ENCODE data around the gene NCOA6. TPM values are rescaled to one million over a fixed set of nuclear protein-coding genes. Genes with fewer than 3 reads are reported as not detected.

Gene NCOA6
- total RNA-seq, 1 experiment from 2014 or later = 4.7 TPM

DNA sequence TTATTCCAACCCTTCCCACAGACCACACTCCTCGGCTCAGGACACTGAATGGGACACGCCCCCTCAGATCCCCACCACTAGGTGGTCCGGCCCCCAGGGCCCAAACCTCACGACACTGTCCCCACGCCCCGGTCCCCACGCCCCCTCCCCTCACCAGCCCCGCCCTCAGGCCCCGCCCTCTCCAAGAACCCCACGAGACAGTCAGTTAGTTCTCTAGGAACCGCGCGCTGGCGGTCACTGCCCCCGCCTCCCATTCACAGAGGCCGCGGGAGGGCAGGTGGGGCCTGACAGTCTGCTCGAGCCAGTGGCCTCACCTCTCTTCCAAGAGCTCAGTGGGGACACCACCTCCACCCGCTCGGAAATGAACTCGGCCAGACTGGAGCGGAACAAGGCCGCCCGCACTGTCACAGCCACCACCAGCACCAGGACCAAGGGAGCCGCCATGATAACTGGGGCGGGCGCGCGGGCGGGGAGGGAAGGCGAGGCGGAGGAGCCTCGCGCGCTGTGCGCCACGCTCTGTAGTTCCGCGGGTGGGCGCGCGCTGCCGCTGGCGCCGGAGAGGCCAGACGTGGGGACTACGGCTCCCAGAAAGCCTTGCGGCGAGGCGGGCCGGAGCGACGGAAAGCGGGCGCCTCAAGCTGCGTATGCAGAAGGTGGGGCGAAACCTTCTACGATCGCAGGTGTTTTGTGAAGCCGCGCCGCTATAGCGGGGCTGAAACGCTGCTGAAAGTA is 148.6 kb downstream of the NCOA6 start, which contains the start of gene PIGU:
TSS of gene PIGU (minus strand) at position 451 of the 732 bp plus-strand sequence. CDS start at position 444, 7 bp downstream.
- Histone ChIP-seq H3K9me3 (replicated peaks) (no peaks in the 10 kb centered on the region), H3K4me1 (replicated peaks) (peaks cover 3% of the 10 kb centered on the region; the same call in 1 of the 2 replicates), H3K27me3 (replicated peaks) (no peaks in the 10 kb centered on the region), H3K36me3 (no peaks in the 10 kb centered on the region), H3K27ac (no peak within 1 kb of the TSS; the same call in 1 of the 2 replicates), H3K4me3 (peak within 1 kb of the TSS; percentile 66)
- DNase-seq (ENCODE audit: low read depth in 1 of 2, low spot score in 2 of 2) = peak; percentile 94 to 95

- DNase-seq (ENCODE audit: low read depth in 1 of 2, low spot score in 2 of 2) = no peak
- H3K27me3 ChIP-seq (replicated peaks) = no peaks in the 10 kb centered on the region
- H3K27ac ChIP-seq = no peak overlapping the region
- peaks cover 3% of the 10 kb centered on the region; the same call in 1 of the 2 replicates for H3K4me1 ChIP-seq (replicated peaks)
- peak overlapping the region; percentile 66 for H3K4me3 ChIP-seq
- H3K9me3 ChIP-seq (replicated peaks) = no peaks in the 10 kb centered on the region
- H3K36me3 ChIP-seq = no peaks in the 10 kb centered on the region
These were observed 149.3 kb downstream of the NCOA6 start for GRCh38 chr20:34675993-34676641.

DNA sequence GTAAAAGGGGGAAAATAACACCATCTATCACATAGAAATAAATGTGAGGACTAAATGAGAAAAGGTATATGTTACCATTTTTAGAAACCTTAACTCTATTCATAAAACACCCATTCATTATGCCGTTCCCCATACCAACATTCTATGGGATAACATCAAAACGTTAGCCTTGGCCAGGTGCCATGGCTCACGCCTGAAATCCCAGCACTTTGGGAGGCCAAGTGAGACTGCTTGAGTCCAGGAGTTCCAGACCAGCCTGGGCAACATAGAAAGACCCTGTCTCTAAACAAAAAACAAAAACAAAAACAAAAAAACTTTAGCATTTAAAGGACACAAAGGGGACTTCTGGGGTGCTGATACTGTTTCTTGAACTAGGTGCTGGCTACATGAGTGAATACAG is 149.9 kb downstream of the NCOA6 start:
- Histone ChIP-seq H3K36me3 (no peaks in the 10 kb centered on the region), H3K27ac (no peak overlapping the region), H3K4me1 (replicated peaks) (peaks cover 3% of the 10 kb centered on the region; the same call in 1 of the 2 replicates), H3K9me3 (replicated peaks) (no peaks in the 10 kb centered on the region), H3K4me3 (no peak overlapping the region), H3K27me3 (replicated peaks) (no peaks in the 10 kb centered on the region)
- no peak for DNase-seq (ENCODE audit: low read depth in 1 of 2, low spot score in 2 of 2)

- Histone ChIP-seq H3K4me1 (replicated peaks) (peaks cover 3% of the 10 kb centered on the region; the same call in 1 of the 2 replicates), H3K27ac (no peak overlapping the region), H3K9me3 (replicated peaks) (no peaks in the 10 kb centered on the region), H3K36me3 (no peaks in the 10 kb centered on the region), H3K4me3 (no peak overlapping the region), H3K27me3 (replicated peaks) (no peaks in the 10 kb centered on the region)
- no peak for DNase-seq (ENCODE audit: low read depth in 1 of 2, low spot score in 2 of 2)
These were observed 152.0 kb downstream of the NCOA6 start for GRCh38 chr20:34673412-34673811.

DNA sequence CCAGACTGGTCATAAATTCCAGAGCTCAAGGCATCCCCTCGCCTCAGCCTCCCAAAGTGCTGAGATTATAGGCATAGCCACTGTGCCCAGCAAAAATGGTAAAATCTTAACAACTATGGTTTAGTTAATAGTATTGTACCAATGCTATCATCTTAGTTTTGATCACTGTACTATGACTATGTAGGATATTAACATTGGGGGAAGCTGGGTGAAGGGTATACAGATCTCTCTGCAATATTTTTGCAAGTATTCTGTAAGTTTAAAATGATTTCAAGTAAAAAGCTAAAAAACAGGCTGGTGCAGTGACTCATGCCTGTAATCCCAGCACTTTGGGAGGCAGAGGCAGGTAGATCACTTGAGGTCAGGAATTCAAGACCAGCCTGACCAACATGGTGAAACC is 156.4 kb downstream of the NCOA6 start:
- no peaks in the 10 kb centered on the region for H3K9me3 ChIP-seq (replicated peaks)
- H3K4me1 ChIP-seq (replicated peaks) = no peaks in the 10 kb centered on the region
- H3K27ac ChIP-seq = no peak overlapping the region
- no peaks in the 10 kb centered on the region for H3K27me3 ChIP-seq (replicated peaks)
- H3K36me3 ChIP-seq = no peaks in the 10 kb centered on the region
- H3K4me3 ChIP-seq = no peak overlapping the region
- DNase-seq (ENCODE audit: low read depth in 1 of 2, low spot score in 2 of 2) = no peak

Other genes with a start within 250 kb of the NCOA6 start
- gene PIGU, start 148.6 kb downstream of the NCOA6 start, total RNA-seq (2014; rRNA removed; shearing (Covaris generic)) = 13.3 and 24.4 TPM in 2 replicates
- gene TP53INP2, start 121.3 kb downstream of the NCOA6 start, total RNA-seq (2014; rRNA removed; shearing (Covaris generic)) = 0.88 and 2.9 TPM in 2 replicates
- gene GGT7, start 47.2 kb upstream of the NCOA6 start, total RNA-seq (2014; rRNA removed; shearing (Covaris generic)) = 1.5 and 3.9 TPM in 2 replicates
- 26.1 and 27.0 TPM in 2 replicates for gene ACSS2, start 51.0 kb upstream of the NCOA6 start, total RNA-seq (2014; rRNA removed; shearing (Covaris generic))
- 91.2 and 95.5 TPM in 2 replicates for gene GSS, start 130.2 kb upstream of the NCOA6 start, total RNA-seq (2014; rRNA removed; shearing (Covaris generic))
- not detected in 2 replicates for gene MYH7B, start 130.2 kb upstream of the NCOA6 start, total RNA-seq (2014; rRNA removed; shearing (Covaris generic))